ENCODE measurements around the gene TMEM192. TPM values are rescaled to one million over a fixed set of nuclear protein-coding genes. Genes with fewer than 3 reads are reported as not detected.
"Not testable (repeated sequence)": the region's sequence is repeated elsewhere in the genome, so short reads cannot be mapped to it uniquely, and the experiment has no call there.

The TMEM192 gene
- polyA plus RNA-seq, 1 experiment = 15.8 TPM

GRCh38 chr4:165096776-165097175 is 15.9 kb downstream of the TMEM192 start:
- H3K27me3 ChIP-seq (ENCODE audit: control insufficient read depth, insufficient read depth, low read length) = no peaks in the 10 kb centered on the region
- TF ChIP-seq, protein P1, sequence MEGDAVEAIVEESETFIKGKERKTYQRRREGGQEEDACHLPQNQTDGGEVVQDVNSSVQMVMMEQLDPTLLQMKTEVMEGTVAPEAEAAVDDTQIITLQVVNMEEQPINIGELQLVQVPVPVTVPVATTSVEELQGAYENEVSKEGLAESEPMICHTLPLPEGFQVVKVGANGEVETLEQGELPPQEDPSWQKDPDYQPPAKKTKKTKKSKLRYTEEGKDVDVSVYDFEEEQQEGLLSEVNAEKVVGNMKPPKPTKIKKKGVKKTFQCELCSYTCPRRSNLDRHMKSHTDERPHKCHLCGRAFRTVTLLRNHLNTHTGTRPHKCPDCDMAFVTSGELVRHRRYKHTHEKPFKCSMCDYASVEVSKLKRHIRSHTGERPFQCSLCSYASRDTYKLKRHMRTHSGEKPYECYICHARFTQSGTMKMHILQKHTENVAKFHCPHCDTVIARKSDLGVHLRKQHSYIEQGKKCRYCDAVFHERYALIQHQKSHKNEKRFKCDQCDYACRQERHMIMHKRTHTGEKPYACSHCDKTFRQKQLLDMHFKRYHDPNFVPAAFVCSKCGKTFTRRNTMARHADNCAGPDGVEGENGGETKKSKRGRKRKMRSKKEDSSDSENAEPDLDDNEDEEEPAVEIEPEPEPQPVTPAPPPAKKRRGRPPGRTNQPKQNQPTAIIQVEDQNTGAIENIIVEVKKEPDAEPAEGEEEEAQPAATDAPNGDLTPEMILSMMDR (IDR thresholded peaks at IDR 0.05; ENCODE audit: low read depth, low read length) = peak; percentile 61
- no peak overlapping the region for H3K27ac ChIP-seq (ENCODE audit: low read depth, low read length)
- H3K4me3 ChIP-seq (ENCODE audit: low read depth, low read length) = no peak overlapping the region
- POLR2A ChIA-PET = interaction anchor here (1.2 kb wide), 1 partner anchor 16 kb away, joined by 4 read pairs; the partner anchor contains the start of gene TMEM192
- DNase-seq (ENCODE audit: low read depth, low spot score) = no peak
- CTCF ChIA-PET = interaction anchor here (0.6 to 2.8 kb wide), 31 partner anchors 10 to 1612 kb away, joined by 3 to 55 read pairs (median 4); partner anchors contain the start of gene TMEM192
- no peaks in the 10 kb centered on the region for H3K9me3 ChIP-seq (ENCODE audit: control insufficient read depth, insufficient read depth, low read length)

DNA sequence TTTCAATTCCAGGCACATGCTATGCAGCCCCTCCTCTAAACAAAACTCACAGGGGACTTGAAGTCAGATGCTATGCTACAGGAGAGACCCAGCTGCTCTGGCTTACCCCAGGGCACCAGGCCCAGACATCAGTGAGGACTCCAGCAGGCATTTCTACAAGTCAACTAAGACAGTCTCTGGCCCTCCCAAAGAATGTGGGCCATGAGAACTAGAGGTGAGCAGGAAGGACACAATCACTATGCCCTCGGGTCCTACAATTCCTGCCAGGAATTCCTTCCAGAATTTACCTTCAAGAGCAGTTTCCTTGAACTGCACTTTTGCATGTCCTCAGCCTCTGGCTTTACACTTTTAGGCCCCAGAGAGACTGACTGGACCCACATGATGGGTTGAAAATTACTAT is 17.4 kb downstream of the TMEM192 start:
- CTCF ChIA-PET = interaction anchor here (0.6 kb wide), 1 partner anchor 350 kb away, joined by 3 read pairs; no protein-coding TSS in a partner anchor
- no peak overlapping the region for H3K27ac ChIP-seq (ENCODE audit: low read depth, low read length)
- no peaks in the 10 kb centered on the region for H3K9me3 ChIP-seq (ENCODE audit: control insufficient read depth, insufficient read depth, low read length)
- no peaks in the 10 kb centered on the region for H3K27me3 ChIP-seq (ENCODE audit: control insufficient read depth, insufficient read depth, low read length)
- TF ChIP-seq, protein P1 (IDR thresholded peaks at IDR 0.05; ENCODE audit: low read depth, low read length) = no peak
- no peak overlapping the region for H3K4me3 ChIP-seq (ENCODE audit: low read depth, low read length)
- no peak for DNase-seq (ENCODE audit: low read depth, low spot score)
- POLR2A ChIA-PET = no interaction called here

GRCh38 chr4:165094873-165095272 is 17.8 kb downstream of the TMEM192 start:
- no peaks in the 10 kb centered on the region for H3K27me3 ChIP-seq (ENCODE audit: control insufficient read depth, insufficient read depth, low read length)

DNA sequence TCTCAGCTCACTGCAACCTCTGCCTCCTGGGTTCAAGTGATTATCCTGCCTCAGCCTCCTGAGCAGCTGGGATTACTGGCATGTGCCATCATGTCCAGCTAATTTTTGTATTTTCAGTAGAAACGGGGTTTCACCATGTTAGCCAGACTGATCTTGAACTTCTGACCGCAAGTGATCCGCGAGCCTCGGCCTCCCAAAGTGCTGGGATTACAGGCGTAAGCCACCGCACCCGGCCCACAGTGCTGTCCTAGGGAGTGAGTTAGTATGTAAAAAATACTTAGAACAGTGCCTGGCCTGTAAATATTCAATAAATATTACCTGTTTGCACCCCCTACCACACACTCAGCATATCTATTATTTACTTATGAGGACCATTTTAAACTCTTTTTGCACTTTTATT is 20.5 kb downstream of the TMEM192 start:
- DNase-seq (ENCODE audit: low read depth, low spot score); POLR2A ChIA-PET; H3K27me3 ChIP-seq (ENCODE audit: control insufficient read depth, insufficient read depth, low read length); H3K4me3 ChIP-seq (ENCODE audit: low read depth, low read length); H3K9me3 ChIP-seq (ENCODE audit: control insufficient read depth, insufficient read depth, low read length); H3K27ac ChIP-seq (ENCODE audit: low read depth, low read length): not testable (repeated sequence)
- CTCF ChIA-PET = interaction anchor here (1.0 kb wide), 1 partner anchor 324 kb away, joined by 7 read pairs; no protein-coding TSS in a partner anchor

More at GRCh38 chr4:165094873-165095272, 17.8 kb downstream of the TMEM192 start:
- TF ChIP-seq, protein P1 (IDR thresholded peaks at IDR 0.05; ENCODE audit: low read depth, low read length) = no peak
- Histone ChIP-seq H3K27ac (ENCODE audit: low read depth, low read length) (no peak overlapping the region), H3K4me3 (ENCODE audit: low read depth, low read length) (no peak overlapping the region), H3K9me3 (ENCODE audit: control insufficient read depth, insufficient read depth, low read length) (no peaks in the 10 kb centered on the region)
- DNase-seq (ENCODE audit: low read depth, low spot score) = no peak
- ChIA-PET CTCF (no interaction called here), POLR2A (no interaction called here)

- ChIA-PET CTCF (interaction anchor here (3.7 kb wide), 1 partner anchor 8 kb away, joined by 14 read pairs; no protein-coding TSS in a partner anchor), POLR2A (no interaction called here)
- no peak for DNase-seq (ENCODE audit: low read depth, low spot score)
- Histone ChIP-seq H3K9me3 (ENCODE audit: control insufficient read depth, insufficient read depth, low read length) (no peaks in the 10 kb centered on the region), H3K27ac (ENCODE audit: low read depth, low read length) (no peak overlapping the region), H3K4me3 (ENCODE audit: low read depth, low read length) (no peak overlapping the region), H3K27me3 (ENCODE audit: control insufficient read depth, insufficient read depth, low read length) (no peaks in the 10 kb centered on the region)
- TF ChIP-seq, protein P1 (IDR thresholded peaks at IDR 0.05; ENCODE audit: low read depth, low read length) = no peak
Observed at GRCh38 chr4:165088366-165088765, 24.3 kb downstream of the TMEM192 start.
